Measurements from ENCODE around the gene QKI.

GRCh38 chr6:163463795-163464194, 49.3 kb downstream of the QKI start:
- no peak for TF ChIP-seq CTCF (conservative IDR thresholded peaks at IDR 0.05; ENCODE audit: low read depth, low read length)
- TF ChIP-seq EZH2 (IDR thresholded peaks at IDR 0.05; ENCODE audit: low read length, unreplicated experiment), result no peak
- TF ChIP-seq EZH2phosphoT487 (IDR thresholded peaks at IDR 0.05; ENCODE audit: borderline replicate concordance, low read length), result no peak

All from PC-3 (cell line).